HepG2 (cell line): ENCODE results near the gene ESYT1. TPM values are rescaled to one million over a fixed set of nuclear protein-coding genes. Genes with fewer than 3 reads are reported as not detected.

Experiments used
- CBX5 ChIP-seq: sonication (generic); formaldehyde crosslinking; IDR thresholded peaks from 2 replicates; pipeline ENCODE4 v1.4.0; 2020; ENCODE audit warnings: missing genetic modification reagents, borderline replicate concordance
- DMTF1 ChIP-seq: sonication (generic); formaldehyde crosslinking; IDR thresholded peaks from 2 replicates; pipeline ENCODE4 v1.4.0; 2020; ENCODE audit warnings: mild to moderate bottlenecking, missing genetic modification reagents
- FOXK2 ChIP-seq: fragments of 450-650 bp; IDR thresholded peaks from 2 replicates; pipeline ENCODE4 v1.6.1; 2016
- FUBP1 ChIP-seq: sonication (generic); formaldehyde crosslinking; IDR thresholded peaks from 2 replicates; pipeline ENCODE4 v1.5.1; 2020; ENCODE audit warnings: missing genetic modification reagents, mild to moderate bottlenecking, borderline replicate concordance
- IRX3 ChIP-seq: sonication (generic); formaldehyde crosslinking; IDR thresholded peaks from 2 replicates; pipeline ENCODE4 v1.8.1; 2023; ENCODE audit warnings: mild to moderate bottlenecking, low read depth, missing genetic modification reagents, borderline replicate concordance
- KDM1A ChIP-seq: IDR thresholded peaks from 2 replicates; pipeline ENCODE4 v1.6.1; 2016; ENCODE audit warnings: missing compliant biosample characterization
- KMT2B ChIP-seq: IDR thresholded peaks from 2 replicates; pipeline ENCODE4 v1.6.1; 2016; ENCODE audit warnings: missing genetic modification reagents, missing compliant biosample characterization
- MBD4 ChIP-seq: IDR thresholded peaks from 2 replicates; pipeline ENCODE4 v1.6.1; 2012; ENCODE audit warnings: low read length, inconsistent platforms, borderline replicate concordance
- MNT ChIP-seq: fragments of 450-650 bp; IDR thresholded peaks from 2 replicates; pipeline ENCODE4 v1.6.1; 2016
- NFIC ChIP-seq: IDR thresholded peaks from 2 replicates; pipeline ENCODE4 v1.6.1; 2012; ENCODE audit warnings: mild to moderate bottlenecking, low read length, inconsistent platforms
- SNAI1 ChIP-seq: sonication (generic); formaldehyde crosslinking; IDR thresholded peaks from 2 replicates; pipeline ENCODE4 v1.5.0; 2020; ENCODE audit warnings: mild to moderate bottlenecking, missing genetic modification reagents, borderline replicate concordance
- ZBTB42 ChIP-seq: sonication (generic); formaldehyde crosslinking; IDR thresholded peaks from 2 replicates; pipeline ENCODE4 v1.5.0; 2020; ENCODE audit warnings: mild to moderate bottlenecking, missing genetic modification reagents
- ZNF136 ChIP-seq: sonication (generic); formaldehyde crosslinking; IDR thresholded peaks from 2 replicates; pipeline ENCODE4 v1.8.1; 2022; ENCODE audit warnings: low read depth, mild to moderate bottlenecking, moderate library complexity, missing genetic modification reagents
- ZNF264 ChIP-seq: sonication (generic); formaldehyde crosslinking; IDR thresholded peaks from 2 replicates; pipeline ENCODE4 v1.4.0; 2020; ENCODE audit warnings: missing genetic modification reagents
- ZNF558 ChIP-seq: sonication (generic); formaldehyde crosslinking; IDR thresholded peaks from 2 replicates; pipeline ENCODE4 v1.9.0; 2022; ENCODE audit warnings: mild to moderate bottlenecking, missing genetic modification reagents, borderline replicate concordance
- ZNF562 ChIP-seq: sonication (generic); formaldehyde crosslinking; IDR thresholded peaks from 2 replicates; pipeline ENCODE4 v1.8.0; 2022; ENCODE audit warnings: missing genetic modification reagents, borderline replicate concordance
- ZNF687 ChIP-seq: sonication (generic); formaldehyde crosslinking; IDR thresholded peaks from 2 replicates; pipeline ENCODE4 v1.5.1; 2020; ENCODE audit warnings: mild to moderate bottlenecking, missing genetic modification reagents, moderate library complexity
- ZNF724P ChIP-seq: sonication (generic); formaldehyde crosslinking; IDR thresholded peaks from 2 replicates; pipeline ENCODE4 v1.8.0; 2022; ENCODE audit warnings: missing genetic modification reagents, borderline replicate concordance
- ZNF775 ChIP-seq: sonication (generic); formaldehyde crosslinking; IDR thresholded peaks from 2 replicates; pipeline ENCODE4 v1.4.0; 2020; ENCODE audit warnings: missing genetic modification reagents, mild to moderate bottlenecking, moderate library complexity, borderline replicate concordance
- ZNF788 ChIP-seq: sonication (generic); formaldehyde crosslinking; IDR thresholded peaks from 2 replicates; pipeline ENCODE4 v1.5.0; 2020; ENCODE audit warnings: mild to moderate bottlenecking, missing genetic modification reagents, borderline replicate concordance
- polyA plus RNA-seq, 8 experiments: library from polyadenylated mRNA; depleted of rRNA in 3 of 8; stranded (reverse) in 7 of 8; unstranded in 1 of 8; fragments of >200 nt; fragmentation: Illumina TruSeq in 4 of 8; extraction: Trizol in 4 of 8; gene quantifications; 2 replicates each; pipeline versions ENCODE4 v1.2.1 to v1.2.3, GENCODE V29; 2011 to 2016; ENCODE audit warnings: low read depth in 4 of 8, missing spikeins in 1 of 8, mixed read lengths in 1 of 8; ENCODE audit not compliant: insufficient read depth in 1 of 8
- total RNA-seq, 5 experiments: library from RNA; depleted of rRNA; stranded (reverse); fragments of >200 nt; fragmentation: Illumina TruSeq; extraction: Trizol; gene quantifications; 2 replicates each; pipeline ENCODE4 v1.2.3, GENCODE V29; 2016; ENCODE audit warnings: low read depth in 1 of 5

ESYT1 gene
- total and polyA plus RNA-seq, 2 of the 13 experiments (the other 11 are each of a cell fraction or from before 2014, with no cell fraction given): 66.9 to 71.0 TPM

- TF ChIP-seq ZNF788 (peak; percentile 89), KMT2B (CRISPR knock-in tag) (peak; percentile 43; the same call in 1 of the 2 replicates), ZBTB42 (CRISPR knock-in tag) (peak; percentile 34; the same call in 1 of the 2 replicates), CBX5 (CRISPR knock-in tag) (no peak), NFIC (no peak; the same call in 1 of the 2 replicates), KDM1A (CRISPR knock-in tag) (no peak), DMTF1 (CRISPR knock-in tag) (no peak), ZNF687 (CRISPR knock-in tag) (peak; percentile 83), ZNF562 (no peak), ZNF136 (CRISPR knock-in tag) (no peak), MBD4 (no peak), FUBP1 (CRISPR knock-in tag) (no peak), ZNF724P (CRISPR knock-in tag) (no peak), ZNF264 (CRISPR knock-in tag) (no peak), ZNF558 (no peak), MNT (no peak), ZNF775 (CRISPR knock-in tag) (no peak), FOXK2 (no peak), SNAI1 (0 out of 2 replicates have a peak, but pooled peaks have one; percentile 22), IRX3 (CRISPR knock-in tag) (peak; percentile 83)
Measured at GRCh38 chr12:56079723-56080555, 48.1 kb upstream of the ESYT1 start, which contains the start of gene ERBB3 (continued).
